Sigmoid colon (tissue), 3 donors: ENCODE results near the gene PNO1.

Experiments used
- POLR2A ChIP-seq, 2 donors: fragments of 450-650 bp; IDR thresholded peaks; one replicate each; pipeline ENCODE4 v1.6.1; 2016; ENCODE audit warnings: antibody characterized with exemption in 2 of 2, mild to moderate bottlenecking in 2 of 2, moderate library complexity in 2 of 2
- TF ChIP-seq, protein P1 (sequence below), 4 experiments: fragments of 450-650 bp in 3 of 4; fragments of 200-600 bp in 1 of 4; IDR thresholded peaks; one replicate each; pipeline ENCODE4 v1.5.1; 2016 to 2019; ENCODE audit warnings: antibody characterized with exemption in 4 of 4, mild to moderate bottlenecking in 3 of 4, moderate library complexity in 2 of 4

DNA sequence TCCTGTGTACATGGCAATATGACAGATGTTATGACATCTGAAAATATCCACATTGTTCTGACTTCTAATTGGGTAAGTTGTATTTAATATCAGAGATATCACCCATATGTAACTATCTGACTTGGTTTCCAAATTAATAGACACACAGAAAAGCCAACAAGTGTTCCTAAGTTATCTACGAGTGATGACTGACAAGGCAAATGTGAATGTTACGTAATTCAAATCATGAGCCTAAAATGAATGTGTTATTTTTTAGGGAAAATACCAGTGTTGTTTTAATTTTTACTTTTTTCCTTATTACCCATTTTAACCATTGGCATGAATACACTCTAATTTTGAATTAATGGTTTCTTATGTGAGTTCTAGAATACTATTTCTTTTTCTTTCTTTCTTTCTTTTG, 15.8 kb upstream of the PNO1 start:
- TF ChIP-seq, protein P1, sequence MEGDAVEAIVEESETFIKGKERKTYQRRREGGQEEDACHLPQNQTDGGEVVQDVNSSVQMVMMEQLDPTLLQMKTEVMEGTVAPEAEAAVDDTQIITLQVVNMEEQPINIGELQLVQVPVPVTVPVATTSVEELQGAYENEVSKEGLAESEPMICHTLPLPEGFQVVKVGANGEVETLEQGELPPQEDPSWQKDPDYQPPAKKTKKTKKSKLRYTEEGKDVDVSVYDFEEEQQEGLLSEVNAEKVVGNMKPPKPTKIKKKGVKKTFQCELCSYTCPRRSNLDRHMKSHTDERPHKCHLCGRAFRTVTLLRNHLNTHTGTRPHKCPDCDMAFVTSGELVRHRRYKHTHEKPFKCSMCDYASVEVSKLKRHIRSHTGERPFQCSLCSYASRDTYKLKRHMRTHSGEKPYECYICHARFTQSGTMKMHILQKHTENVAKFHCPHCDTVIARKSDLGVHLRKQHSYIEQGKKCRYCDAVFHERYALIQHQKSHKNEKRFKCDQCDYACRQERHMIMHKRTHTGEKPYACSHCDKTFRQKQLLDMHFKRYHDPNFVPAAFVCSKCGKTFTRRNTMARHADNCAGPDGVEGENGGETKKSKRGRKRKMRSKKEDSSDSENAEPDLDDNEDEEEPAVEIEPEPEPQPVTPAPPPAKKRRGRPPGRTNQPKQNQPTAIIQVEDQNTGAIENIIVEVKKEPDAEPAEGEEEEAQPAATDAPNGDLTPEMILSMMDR (IDR thresholded peaks at IDR 0.05) = no peak
- TF ChIP-seq POLR2A (IDR thresholded peaks at IDR 0.05) = no peak
